Fibroblast of the aortic adventitia (primary cell): ENCODE results near the gene STRA8. TPM values are rescaled to one million over a fixed set of nuclear protein-coding genes. Genes with fewer than 3 reads are reported as not detected.

Source experiments
- DNase-seq: peaks from one replicate; pipeline ENCODE4 v3.0.0-alpha.2; 2010; ENCODE audit warnings: low read depth
- H3K4me3 ChIP-seq: 2 replicates; pipeline ENCODE4 v1.5.1; 2011; ENCODE audit warnings: low read depth, mild to moderate bottlenecking, control low read depth, low read length, moderate library complexity
- CTCF ChIP-seq: IDR thresholded peaks from 2 replicates; pipeline ENCODE4 v1.5.1; 2011; ENCODE audit warnings: mild to moderate bottlenecking, low read length, control low read depth, inconsistent platforms; ENCODE audit not compliant: insufficient read depth
- small RNA-seq: library from RNA; depleted of rRNA; stranded (forward); fragments of <200 nt; gene quantifications from one replicate; pipeline ENCODE3, GENCODE V24; 2012
- total RNA-seq: library from RNA; depleted of rRNA; stranded (reverse); fragments of >200 nt; gene quantifications from 2 replicates; pipeline ENCODE4 v1.2.3, GENCODE V29; 2012; ENCODE audit warnings: low replicate concordance

STRA8 gene
- total RNA-seq, 1 donor = not detected

- no peak overlapping the region for H3K4me3 ChIP-seq
- DNase-seq = peak; percentile 75
- no peak for TF ChIP-seq CTCF
Measured at GRCh38 chr7:135291809-135292253, 58.2 kb downstream of the STRA8 start.

DNA sequence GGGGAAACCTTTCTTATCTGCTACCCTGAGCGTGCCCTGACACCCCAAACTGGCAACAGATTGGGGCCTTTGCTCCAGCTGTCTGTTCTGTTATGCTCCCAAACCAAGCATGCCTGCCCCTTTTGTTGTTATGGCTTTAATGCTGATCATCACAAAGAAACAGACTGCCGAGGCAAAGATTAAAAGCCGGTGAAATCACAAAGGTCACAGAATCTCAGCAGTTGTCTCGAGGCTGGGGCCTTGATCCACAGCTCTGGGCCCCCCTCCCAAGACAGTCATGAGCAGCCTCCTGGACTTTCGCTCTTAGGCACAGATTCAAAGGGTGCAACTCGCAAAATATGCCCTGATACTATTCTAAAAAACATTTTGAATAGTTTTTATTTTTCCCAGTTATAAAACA is 65.6 kb downstream of the STRA8 start:
- no peak for DNase-seq
- no peak for TF ChIP-seq CTCF
- H3K4me3 ChIP-seq = no peak overlapping the region

DNA sequence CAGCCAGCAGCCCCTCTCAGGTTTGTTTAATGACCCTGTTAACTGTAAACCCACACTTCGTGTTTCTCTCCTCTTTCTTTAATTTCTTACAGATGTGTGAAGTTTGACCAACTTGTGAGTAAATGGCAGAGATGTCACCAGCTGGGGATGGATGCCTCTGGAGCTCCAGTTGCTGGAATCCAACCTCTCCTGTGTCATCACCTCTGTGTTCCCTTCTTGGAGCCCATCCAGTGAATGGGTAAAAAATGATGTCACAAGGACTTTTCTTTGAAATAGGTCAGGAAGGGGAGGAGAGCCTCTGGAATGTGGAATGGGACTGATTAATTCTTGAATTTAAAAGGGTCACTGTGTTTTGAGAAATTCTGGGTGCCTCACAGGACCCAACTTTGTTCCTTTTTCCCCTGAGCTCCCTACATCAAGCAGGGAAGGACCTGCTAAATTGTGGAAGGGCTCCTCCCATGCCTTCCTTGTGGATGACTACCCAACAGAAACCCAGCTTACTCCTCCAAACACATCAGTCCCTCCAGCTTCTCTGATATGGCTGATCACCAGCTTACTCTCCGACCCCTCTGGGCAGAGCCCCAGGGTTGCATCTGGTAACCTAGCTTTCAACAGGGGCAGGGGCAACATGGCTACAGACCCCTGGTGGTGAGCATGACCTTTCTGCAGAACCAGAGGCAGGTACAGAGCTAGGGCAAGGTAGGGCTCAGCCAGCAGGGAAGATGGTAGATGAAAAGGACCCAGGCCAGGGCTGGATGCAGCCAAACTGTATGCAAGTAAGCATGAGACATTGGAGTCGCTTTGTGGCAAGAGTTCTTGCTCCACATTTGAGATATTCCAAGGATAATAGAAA is 67.5 kb downstream of the STRA8 start:
- no peak for TF ChIP-seq CTCF
- DNase-seq = peak; percentile 49
- no peak overlapping the region for H3K4me3 ChIP-seq

Small RNA genes lying within 50 kb of the gene (small RNA-seq; reads per million reads assigned to genes)
- 0.45 reads per million for gene MIR6509

Other genes with a start within 250 kb of the STRA8 start
- 0.41 and 2.9 TPM in 2 replicates for gene AGBL3, start 247.3 kb upstream of the STRA8 start, total RNA-seq
- gene TMEM140, start 85.8 kb upstream of the STRA8 start, total RNA-seq = 9.7 and 12.1 TPM in 2 replicates
- 23.5 and 46.4 TPM in 2 replicates for gene CYREN, start 63.1 kb upstream of the STRA8 start, total RNA-seq
- 6.5 and 15.4 TPM in 2 replicates for gene WDR91, start 22.3 kb upstream of the STRA8 start, total RNA-seq